ENCODE results near the gene ARID3A.
"Not testable (repeated sequence)": the region's sequence is repeated elsewhere in the genome, so short reads cannot be mapped to it uniquely, and the experiment has no call there.

The ARID3A gene

GRCh38 chr19:925526-926322 lies at the start of gene ARID3A:
Gene ARID3A, plus strand, starts transcription at chr19:926035. Its CDS starts 3,494 bp downstream, at chr19:929529.
- Mint-ChIP-seq H3K4me1 (peaks cover 29% of the 10 kb centered on the region), H3K4me3 (peak within 1 kb of the TSS; percentile 84 to 88), H3K27me3 (peaks cover 9% of the 10 kb centered on the region), H3K9me3 (no peaks in the 10 kb centered on the region), H3K27ac (peak within 1 kb of the TSS; percentile 85 to 86)
- ATAC-seq: peak; percentile 77
- peak; percentile 83 to 88 for DNase-seq

GRCh38 chr19:876089-876488 lies 49.7 kb upstream of the ARID3A start:
- ATAC-seq: no peak
- DNase-seq: no peak
- peak overlapping the region in 1 of 2 donors; percentile 2 for H3K27ac Mint-ChIP-seq
- no peaks in the 10 kb centered on the region for H3K27me3 Mint-ChIP-seq
- H3K4me1 Mint-ChIP-seq: peaks cover 12% of the 10 kb centered on the region
- no peak overlapping the region for H3K4me3 Mint-ChIP-seq
- no peaks in the 10 kb centered on the region for H3K9me3 Mint-ChIP-seq

GRCh38 chr19:876780-877314 lies 49.0 kb upstream of the ARID3A start:
- H3K27me3 Mint-ChIP-seq: no peaks in the 10 kb centered on the region
- no peak overlapping the region for H3K27ac Mint-ChIP-seq
- H3K4me3 Mint-ChIP-seq: no peak overlapping the region
- no peaks in the 10 kb centered on the region for H3K9me3 Mint-ChIP-seq
- peaks cover 9% of the 10 kb centered on the region for H3K4me1 Mint-ChIP-seq
- DNase-seq (no peak), ATAC-seq (peak; percentile 16)

DNA sequence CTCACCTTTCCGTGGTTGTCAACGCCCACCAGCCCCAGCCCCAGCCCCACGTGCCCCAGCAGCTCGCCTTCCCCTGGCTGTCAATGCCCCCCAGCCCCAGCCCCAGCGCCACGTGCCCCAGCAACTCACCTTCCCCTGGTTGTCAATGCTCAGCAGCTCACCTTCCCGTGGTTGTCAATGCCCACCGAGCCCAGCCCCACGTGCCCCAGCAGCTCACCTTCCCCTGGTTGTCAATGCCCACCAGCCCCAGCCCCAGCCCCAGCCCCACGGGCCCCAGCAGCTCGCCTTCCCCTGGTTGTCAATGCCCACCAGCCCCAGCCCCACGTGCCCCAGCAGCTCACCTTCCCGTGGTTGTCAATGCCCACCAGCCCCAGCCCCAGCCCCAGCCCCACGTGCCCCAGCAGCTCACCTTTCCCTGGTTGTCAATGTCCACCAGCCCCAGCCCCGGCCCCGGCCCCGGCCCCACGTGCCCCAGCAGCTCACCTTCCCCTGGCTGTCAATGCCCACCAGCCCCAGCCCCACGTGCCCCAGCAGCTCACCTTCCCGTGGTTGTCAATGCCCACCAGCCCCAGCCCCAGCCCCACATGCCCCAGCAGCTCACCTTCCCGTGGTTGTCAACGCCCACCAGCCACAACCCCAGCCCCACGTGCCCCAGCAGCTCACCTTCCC lies 47.7 kb upstream of the ARID3A start:
- not testable (repeated sequence) for H3K27ac Mint-ChIP-seq, H3K27me3 Mint-ChIP-seq, DNase-seq, H3K4me3 Mint-ChIP-seq, H3K4me1 Mint-ChIP-seq, H3K9me3 Mint-ChIP-seq, ATAC-seq

- peak overlapping the region; percentile 15 to 23 for H3K27ac Mint-ChIP-seq
- not testable (repeated sequence) for DNase-seq, H3K4me1 Mint-ChIP-seq, ATAC-seq, H3K4me3 Mint-ChIP-seq, H3K9me3 Mint-ChIP-seq, H3K27me3 Mint-ChIP-seq
These were observed 46.9 kb upstream of the ARID3A start for GRCh38 chr19:878751-879561.

- ATAC-seq (no peak), DNase-seq (no peak)
- Mint-ChIP-seq H3K27me3 (no peaks in the 10 kb centered on the region), H3K4me3 (no peak overlapping the region), H3K9me3 (no peaks in the 10 kb centered on the region), H3K4me1 (peaks cover 6% of the 10 kb centered on the region), H3K27ac (peak overlapping the region in 1 of 2 donors; percentile 19)
These were observed 46.0 kb upstream of the ARID3A start for GRCh38 chr19:879711-880438.

- Mint-ChIP-seq H3K27me3 (no peaks in the 10 kb centered on the region), H3K27ac (no peak overlapping the region), H3K9me3 (no peaks in the 10 kb centered on the region), H3K4me1 (peaks cover 6% of the 10 kb centered on the region), H3K4me3 (no peak overlapping the region)
- no peak for DNase-seq
- ATAC-seq: no peak
These were observed 44.3 kb upstream of the ARID3A start for GRCh38 chr19:881385-882071.

DNA sequence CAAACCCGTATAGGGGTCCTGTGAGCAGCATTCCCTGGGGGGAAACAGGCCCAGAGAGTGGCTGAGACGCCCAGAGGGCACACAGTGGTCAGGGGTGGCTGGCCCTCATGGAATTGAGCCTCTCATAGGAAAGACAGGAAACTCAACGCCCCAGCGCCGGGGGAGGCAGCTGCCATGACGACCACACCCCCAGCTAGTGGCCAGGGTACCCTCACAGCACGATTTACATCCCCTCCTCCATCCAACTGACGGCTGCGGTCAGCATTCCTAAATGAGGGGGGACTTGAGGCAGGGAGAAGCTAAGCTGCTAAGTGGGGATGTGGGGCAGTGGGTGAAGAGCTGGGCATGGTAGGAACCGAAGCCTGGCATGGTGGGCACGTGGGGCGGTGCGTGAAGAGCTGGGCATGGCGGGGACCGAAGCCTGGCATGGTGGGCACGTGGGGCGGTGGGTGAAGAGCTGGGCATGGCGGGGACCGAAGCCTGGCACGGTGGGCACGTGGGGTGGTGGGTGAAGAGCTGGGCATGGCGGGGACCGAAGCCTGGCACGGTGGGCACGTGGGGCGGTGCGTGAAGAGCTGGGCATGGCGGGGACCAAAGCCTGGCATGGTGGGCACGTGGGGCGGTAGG lies 42.9 kb upstream of the ARID3A start:
- Mint-ChIP-seq H3K9me3 (no peaks in the 10 kb centered on the region), H3K4me1 (peaks cover 6% of the 10 kb centered on the region), H3K27ac (no peak overlapping the region), H3K4me3 (no peak overlapping the region), H3K27me3 (no peaks in the 10 kb centered on the region)
- no peak for ATAC-seq
- no peak for DNase-seq

DNA sequence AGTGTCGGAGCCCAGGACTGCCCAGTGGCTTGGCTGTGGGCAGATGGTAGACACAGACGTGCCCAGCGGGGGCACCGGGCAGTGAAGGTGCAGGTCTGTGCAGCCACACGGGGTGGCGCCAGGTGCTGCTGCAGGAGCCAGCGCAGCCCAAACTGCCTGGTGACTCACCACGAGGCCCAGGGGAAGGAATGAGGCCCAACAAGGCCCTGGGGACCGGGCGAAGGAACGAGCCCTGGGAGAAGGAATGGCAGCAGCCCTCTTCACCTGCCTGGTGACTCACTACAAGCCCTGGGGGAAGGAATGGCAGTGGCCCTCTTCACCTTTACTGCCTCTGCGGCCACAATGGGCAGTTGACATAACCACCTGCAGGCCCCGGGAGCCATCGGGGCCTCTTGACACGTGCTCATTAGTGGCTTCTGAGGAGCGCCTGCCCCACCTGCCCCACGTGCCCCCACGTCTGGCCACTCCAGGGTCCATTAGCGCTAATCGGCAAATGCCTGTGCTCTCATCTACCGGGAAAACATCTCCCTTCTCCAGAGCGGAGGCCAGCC lies 42.1 kb upstream of the ARID3A start:
- peaks cover 6% of the 10 kb centered on the region for H3K4me1 Mint-ChIP-seq
- no peak overlapping the region for H3K4me3 Mint-ChIP-seq
- H3K27ac Mint-ChIP-seq: no peak overlapping the region
- no peaks in the 10 kb centered on the region for H3K9me3 Mint-ChIP-seq
- no peak for DNase-seq
- ATAC-seq: peak; percentile 31
- H3K27me3 Mint-ChIP-seq: no peaks in the 10 kb centered on the region

DNA sequence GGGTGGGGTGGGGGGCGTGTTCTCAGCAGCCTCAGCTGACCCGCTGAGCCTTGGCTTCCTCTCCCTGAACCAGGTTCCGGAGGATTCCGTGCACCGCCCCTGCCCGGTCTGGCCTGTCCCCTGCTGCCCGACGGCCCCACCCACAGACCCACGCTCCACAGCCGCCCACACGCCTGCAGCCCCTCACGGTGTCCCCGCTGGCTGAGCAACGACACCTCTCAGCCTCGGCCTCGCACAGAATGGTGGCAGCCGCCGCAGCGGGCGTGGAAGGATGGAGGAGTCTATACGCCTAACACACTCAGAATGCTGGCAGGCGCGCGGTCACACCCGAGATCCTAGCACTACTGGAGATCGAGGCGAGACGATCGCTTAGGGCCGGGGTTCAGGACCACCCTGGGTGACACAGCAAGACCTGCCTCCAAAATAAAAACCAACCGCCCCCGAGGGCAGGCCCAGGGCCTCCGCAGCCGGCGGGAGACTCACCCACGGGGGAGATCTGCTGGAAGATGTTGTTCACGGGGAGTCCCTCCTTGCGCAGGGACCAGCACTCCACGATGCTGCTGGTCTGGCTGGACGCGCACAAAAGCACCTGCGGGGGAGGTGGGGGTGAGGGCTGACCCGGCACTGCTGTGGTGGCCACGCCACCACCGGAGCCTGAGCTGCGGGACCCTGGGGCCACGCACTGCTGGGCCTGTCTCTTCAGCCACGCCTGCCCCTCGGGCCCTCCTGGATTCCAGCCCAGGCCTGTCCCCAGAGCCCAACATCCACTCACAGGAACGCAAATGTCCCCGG lies 41.2 kb upstream of the ARID3A start:
- no peaks in the 10 kb centered on the region for H3K9me3 Mint-ChIP-seq
- no peak overlapping the region for H3K4me3 Mint-ChIP-seq
- no peak for ATAC-seq
- no peaks in the 10 kb centered on the region for H3K27me3 Mint-ChIP-seq
- H3K4me1 Mint-ChIP-seq: peaks cover 6% of the 10 kb centered on the region
- DNase-seq: no peak
- H3K27ac Mint-ChIP-seq: peak overlapping the region in 1 of 2 donors; percentile 65

DNA sequence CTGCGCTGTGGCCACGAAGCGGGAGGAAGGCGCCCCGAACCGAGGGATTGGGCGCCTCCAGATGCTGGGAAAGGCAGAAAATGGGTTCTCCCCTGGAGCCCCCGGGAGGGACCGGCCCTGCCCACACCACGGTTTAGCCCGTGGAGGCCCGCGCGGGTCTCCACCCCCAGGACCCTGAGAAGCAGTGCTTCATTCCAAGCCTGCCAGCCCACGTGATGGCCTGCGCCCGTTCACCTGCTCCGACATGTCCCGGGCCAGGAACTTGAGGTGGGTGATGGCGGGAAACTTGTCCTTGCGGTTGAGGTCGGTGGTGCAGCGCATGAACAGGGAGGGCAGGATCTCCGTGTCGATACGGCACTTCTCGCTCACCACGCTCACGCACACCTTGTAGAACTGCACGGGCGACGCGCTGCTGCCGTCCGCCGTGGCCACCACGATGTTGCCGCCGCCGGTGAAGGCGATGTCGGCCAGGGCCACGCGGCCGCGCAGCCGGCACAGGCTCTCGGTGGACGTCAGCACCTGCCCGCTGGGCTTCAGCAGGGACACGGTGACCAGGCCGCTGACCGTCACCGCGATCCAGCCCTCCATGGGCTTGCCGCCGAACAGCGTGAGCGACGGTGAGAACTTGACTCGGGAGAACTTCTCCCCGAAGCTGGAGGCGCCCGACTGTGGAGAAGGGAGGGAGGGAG lies 40.2 kb upstream of the ARID3A start:
- no peak for DNase-seq
- no peaks in the 10 kb centered on the region for H3K27me3 Mint-ChIP-seq
- no peak for ATAC-seq
- peaks cover 6% of the 10 kb centered on the region for H3K4me1 Mint-ChIP-seq
- H3K9me3 Mint-ChIP-seq: no peaks in the 10 kb centered on the region
- H3K4me3 Mint-ChIP-seq: no peak overlapping the region
- no peak overlapping the region for H3K27ac Mint-ChIP-seq

DNA sequence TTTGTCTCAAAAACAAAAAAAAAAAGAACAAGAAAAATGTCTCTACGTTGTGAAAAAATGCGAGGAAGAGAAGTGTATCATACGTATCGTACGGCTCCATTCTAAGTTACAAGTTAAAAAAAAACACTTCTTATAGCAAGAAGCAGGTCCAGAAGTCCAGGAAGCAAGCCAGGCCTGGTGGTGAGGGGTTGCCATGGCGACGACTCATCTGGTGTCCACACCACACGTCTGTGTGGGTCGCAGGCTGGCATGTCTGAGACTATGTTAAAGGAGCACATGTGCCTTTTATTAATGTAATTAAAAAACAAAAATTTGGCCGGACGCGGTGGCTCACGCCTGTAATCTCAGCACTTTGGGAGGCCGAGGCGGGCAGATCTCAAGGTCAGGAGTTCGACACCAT lies 38.8 kb upstream of the ARID3A start:
- DNase-seq (no peak), ATAC-seq (no peak)
- Mint-ChIP-seq H3K4me3 (no peak overlapping the region), H3K27ac (no peak overlapping the region), H3K9me3 (no peaks in the 10 kb centered on the region), H3K27me3 (no peaks in the 10 kb centered on the region), H3K4me1 (peaks cover 16% of the 10 kb centered on the region)

- peaks cover 20% of the 10 kb centered on the region for H3K4me1 Mint-ChIP-seq
- no peaks in the 10 kb centered on the region for H3K27me3 Mint-ChIP-seq
- H3K9me3 Mint-ChIP-seq: no peaks in the 10 kb centered on the region
- H3K27ac Mint-ChIP-seq: peak overlapping the region in 1 of 2 donors; percentile 46
- H3K4me3 Mint-ChIP-seq: no peak overlapping the region
- ATAC-seq (no peak), DNase-seq (no peak)
These were observed 38.2 kb upstream of the ARID3A start for GRCh38 chr19:887599-887998.
